ENCODE results near the gene MAGI1. TPM values are rescaled to one million over a fixed set of nuclear protein-coding genes. Genes with fewer than 3 reads are reported as not detected.

MAGI1 gene
- total RNA-seq, 1 donor from 2014 or later: 44.9 TPM

- no peak for DNase-seq (ENCODE audit: extremely low read depth, low read depth, low spot score)
Measured at GRCh38 chr3:65814845-65815578, 223.7 kb downstream of the MAGI1 start.

- DNase-seq (ENCODE audit: extremely low read depth, low read depth, low spot score): no peak
Measured at GRCh38 chr3:65811892-65812291, 226.8 kb downstream of the MAGI1 start.

GRCh38 chr3:65811086-65811761 is 227.5 kb downstream of the MAGI1 start:
- no peak for DNase-seq (ENCODE audit: extremely low read depth, low read depth, low spot score)

GRCh38 chr3:65810302-65810701 is 228.4 kb downstream of the MAGI1 start:
- DNase-seq (ENCODE audit: extremely low read depth, low read depth, low spot score): no peak

GRCh38 chr3:65809641-65810150 is 229.0 kb downstream of the MAGI1 start:
- DNase-seq (ENCODE audit: extremely low read depth, low read depth, low spot score): no peak

GRCh38 chr3:65808824-65809223 is 229.9 kb downstream of the MAGI1 start:
- DNase-seq (ENCODE audit: extremely low read depth, low read depth, low spot score): no peak

GRCh38 chr3:65808407-65808806 is 230.3 kb downstream of the MAGI1 start:
- DNase-seq (ENCODE audit: extremely low read depth, low read depth, low spot score): no peak

GRCh38 chr3:65807225-65807624 is 231.5 kb downstream of the MAGI1 start:
- no peak for DNase-seq (ENCODE audit: extremely low read depth, low read depth, low spot score)

GRCh38 chr3:65806600-65806999 is 232.1 kb downstream of the MAGI1 start:
- no peak for DNase-seq (ENCODE audit: extremely low read depth, low read depth, low spot score)

- no peak for DNase-seq (ENCODE audit: extremely low read depth, low read depth, low spot score)
Measured at GRCh38 chr3:65796676-65797075, 242.0 kb downstream of the MAGI1 start.

GRCh38 chr3:65795166-65795565 is 243.6 kb downstream of the MAGI1 start:
- DNase-seq (ENCODE audit: extremely low read depth, low read depth, low spot score): no peak

- DNase-seq (ENCODE audit: extremely low read depth, low read depth, low spot score): no peak
Measured at GRCh38 chr3:65793495-65794200, 245.1 kb downstream of the MAGI1 start.

- DNase-seq (ENCODE audit: extremely low read depth, low read depth, low spot score): no peak
Measured at GRCh38 chr3:65788461-65788860, 250.3 kb downstream of the MAGI1 start.

- DNase-seq (ENCODE audit: extremely low read depth, low read depth, low spot score): no peak
Measured at GRCh38 chr3:65787827-65788226, 250.9 kb downstream of the MAGI1 start.

GRCh38 chr3:65787340-65787739 is 251.4 kb downstream of the MAGI1 start:
- no peak for DNase-seq (ENCODE audit: extremely low read depth, low read depth, low spot score)

- DNase-seq (ENCODE audit: extremely low read depth, low read depth, low spot score): no peak
Measured at GRCh38 chr3:65786890-65787289, 251.8 kb downstream of the MAGI1 start.

- DNase-seq (ENCODE audit: extremely low read depth, low read depth, low spot score): peak; percentile 36
Measured at GRCh38 chr3:65785065-65785645, 253.6 kb downstream of the MAGI1 start.

GRCh38 chr3:65783117-65783516 is 255.6 kb downstream of the MAGI1 start:
- no peak for DNase-seq (ENCODE audit: extremely low read depth, low read depth, low spot score)

GRCh38 chr3:65781594-65781993 is 257.1 kb downstream of the MAGI1 start:
- no peak for DNase-seq (ENCODE audit: extremely low read depth, low read depth, low spot score)

- DNase-seq (ENCODE audit: extremely low read depth, low read depth, low spot score): no peak
Measured at GRCh38 chr3:65779390-65779789, 259.3 kb downstream of the MAGI1 start.

- no peak for DNase-seq (ENCODE audit: extremely low read depth, low read depth, low spot score)
Measured at GRCh38 chr3:65778968-65779367, 259.8 kb downstream of the MAGI1 start.

All from glomerular endothelial cell (primary cell).